Heart left ventricle (tissue), 16 donors: ENCODE measurements around the gene AFAP1. TPM values are rescaled to one million over a fixed set of nuclear protein-coding genes. Genes with fewer than 3 reads are reported as not detected.

Experiments used
- ATAC-seq, 4 donors: fragments of 200-7000 bp; cut with Tn5 transposase; one replicate each; pipeline ENCODE4 v1.9.1; 2020 to 2022; ENCODE audit warnings: moderate library complexity in 4 of 4, mild to moderate bottlenecking in 3 of 4, moderate number of reproducible peaks in 1 of 4
- DNase-seq, 5 donors: peaks; one replicate each; pipeline ENCODE4 v3.0.0-alpha.2; 2020
- H3K27ac ChIP-seq, 12 donors: fragments of 200-600 bp; sonication (generic) in 4 of 12; one replicate each; pipeline versions ENCODE4 v1.5.0 to v1.8.0; 2016 to 2022; ENCODE audit warnings: mild to moderate bottlenecking in 2 of 12
- H3K27me3 ChIP-seq, 9 donors: fragments of 200-600 bp; sonication (generic) in 2 of 9; one replicate each; pipeline versions ENCODE4 v1.5.1 to v1.8.0; 2016 to 2022; ENCODE audit warnings: mild to moderate bottlenecking in 3 of 9
- H3K36me3 ChIP-seq, 9 donors: fragments of 200-600 bp; sonication (generic) in 2 of 9; one replicate each; pipeline versions ENCODE4 v1.5.0 to v1.8.0; 2018 to 2022; ENCODE audit warnings: mild to moderate bottlenecking in 2 of 9
- H3K4me1 ChIP-seq, 12 donors: fragments of 200-600 bp; sonication (generic) in 4 of 12; one replicate each; pipeline versions ENCODE4 v1.5.0 to v1.8.0; 2016 to 2022; ENCODE audit warnings: mild to moderate bottlenecking in 3 of 12
- H3K4me3 ChIP-seq, 12 donors: fragments of 200-600 bp; sonication (generic) in 4 of 12; one replicate each; pipeline versions ENCODE4 v1.5.0 to v1.8.0; 2017 to 2022; ENCODE audit warnings: mild to moderate bottlenecking in 9 of 12, moderate library complexity in 4 of 12
- H3K9me3 ChIP-seq, 12 donors: fragments of 200-600 bp; sonication (generic) in 4 of 12; one replicate each; pipeline versions ENCODE4 v1.5.0 to v1.8.0; 2016 to 2022; ENCODE audit warnings: mild to moderate bottlenecking in 1 of 12
- POLR2A ChIP-seq, 2 donors: fragments of 450-650 bp; IDR thresholded peaks; one replicate each; pipeline ENCODE4 v1.6.1; 2017; ENCODE audit warnings: antibody characterized with exemption in 2 of 2, mild to moderate bottlenecking in 2 of 2, moderate library complexity in 2 of 2
- WGBS, 4 donors: extraction: QIAGEN DNeasy Blood & Tissue Kit in 2 of 4; methylation state at CpG; one replicate each; pipeline versions ENCODE4 v1.1.5 to v1.1.7; 2013 to 2018; 5-methylcytosine and 5-hydroxymethylcytosine counted together
- intact Hi-C, 10 donors: fragments of 100-400 bp; cut with DNase I; formaldehyde crosslinking; loops; one replicate each; pipeline versions ENCODE4 v1.11.1 to v1.14.2; 2022
- polyA plus RNA-seq, 2 donors: library from polyadenylated mRNA; stranded (reverse); fragments of 200-250 nt; gene quantifications; one replicate each; pipeline ENCODE4 v1.2.3, GENCODE V29; 2013
- total RNA-seq, 9 donors: library from RNA; depleted of rRNA in 2 of 9; stranded (reverse); fragments of >200 nt in 2 of 9; fragmentation: NEBNext Ultra II Directional in 3 of 9; extraction: Animal tissue kit (Norgen Biotek cat#: 25700) in 3 of 9; gene quantifications; one replicate each; pipeline versions ENCODE4 v1.1.0 to v1.2.4, GENCODE V29; 2016 to 2023
- TF ChIP-seq, protein P1 (sequence below), 12 donors: fragments of 200-600 bp; sonication (generic) in 4 of 12; IDR thresholded peaks; one replicate each; pipeline versions ENCODE4 v1.5.0 to v1.8.0; 2018 to 2022; ENCODE audit warnings: antibody characterized with exemption in 12 of 12, mild to moderate bottlenecking in 5 of 12
- donor health status: ischemic (EF 13 %, LVEDD 7.1; RV severe dilation, severe dysfunction).
- donor health status: healthy with polysubstance abuse.
- donor health status: DM: no; HTN: yes; CAD: no.
- donor health status: DM: no; HTN: no; CAD: no.
- donor health status: ischemic (EF 25% LVEDD 6.9; RV normal size, moderate dysfunction).
- donor health status: ischemic (EF 25% LVEDD 5.7; RV mildly dilated, moderate dysfunction).
- donor health status: healthy.
- donor health status: DM: yes; HTN: yes; CAD: no.
- donor health status: ischemic (EF 35%, LVEDD 5.7; RV mildly dilated, moderate dysfunction).
- donor health status: nonischemic (EF 11% LVEDD 7.7; RV severe dilation, severe dysfunction).
- donor health status: DM: yes; HTN: yes; CAD: no.
- donor health status: PGD.
- donor health status: ischemic (EF 29% LVEDD 5.4; RV normal size, mild dysfunction).
- donor health status: nonischemic (EF 23%, LVEDD 6.1; RV moderate dilation, normal function).

Gene AFAP1
- total and polyA plus RNA-seq, 11 donors = 2.0 to 18.0 (median 7.0) TPM

DNA sequence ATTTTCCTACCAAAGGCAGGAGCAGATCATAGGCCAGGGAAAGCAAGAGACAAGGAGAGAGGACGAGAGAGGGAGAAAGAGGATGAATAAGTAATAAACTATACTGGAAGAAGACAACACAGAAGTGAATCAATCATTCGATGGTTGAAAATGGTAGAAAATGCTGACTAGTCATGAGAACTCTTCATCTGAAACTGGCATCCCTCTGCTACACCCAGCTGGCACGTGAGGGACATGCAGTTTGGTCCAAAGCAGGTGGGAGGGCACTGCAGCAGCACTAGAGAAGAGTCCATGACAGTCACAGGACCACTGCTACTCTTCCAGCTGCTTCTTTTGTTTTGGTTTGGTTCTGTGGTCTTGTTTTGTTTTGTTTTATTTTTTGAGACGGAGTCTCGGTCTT, 74.1 kb downstream of the AFAP1 start:
- Histone ChIP-seq H3K36me3 (peaks cover 0 to 34% (median 12%) of the 10 kb centered on the region in 9 donors), H3K27ac (no peak overlapping the region), H3K27me3 (no peaks in the 10 kb centered on the region), H3K4me3 (no peak overlapping the region), H3K4me1 (peaks cover 0 to 20% (median 4%) of the 10 kb centered on the region in 12 donors), H3K9me3 (no peaks in the 10 kb centered on the region)
- WGBS, 4 donors = 96 to 98% (median 96%) methylated on average over 5 of the region's 5 CpGs
- TF ChIP-seq, protein P1, sequence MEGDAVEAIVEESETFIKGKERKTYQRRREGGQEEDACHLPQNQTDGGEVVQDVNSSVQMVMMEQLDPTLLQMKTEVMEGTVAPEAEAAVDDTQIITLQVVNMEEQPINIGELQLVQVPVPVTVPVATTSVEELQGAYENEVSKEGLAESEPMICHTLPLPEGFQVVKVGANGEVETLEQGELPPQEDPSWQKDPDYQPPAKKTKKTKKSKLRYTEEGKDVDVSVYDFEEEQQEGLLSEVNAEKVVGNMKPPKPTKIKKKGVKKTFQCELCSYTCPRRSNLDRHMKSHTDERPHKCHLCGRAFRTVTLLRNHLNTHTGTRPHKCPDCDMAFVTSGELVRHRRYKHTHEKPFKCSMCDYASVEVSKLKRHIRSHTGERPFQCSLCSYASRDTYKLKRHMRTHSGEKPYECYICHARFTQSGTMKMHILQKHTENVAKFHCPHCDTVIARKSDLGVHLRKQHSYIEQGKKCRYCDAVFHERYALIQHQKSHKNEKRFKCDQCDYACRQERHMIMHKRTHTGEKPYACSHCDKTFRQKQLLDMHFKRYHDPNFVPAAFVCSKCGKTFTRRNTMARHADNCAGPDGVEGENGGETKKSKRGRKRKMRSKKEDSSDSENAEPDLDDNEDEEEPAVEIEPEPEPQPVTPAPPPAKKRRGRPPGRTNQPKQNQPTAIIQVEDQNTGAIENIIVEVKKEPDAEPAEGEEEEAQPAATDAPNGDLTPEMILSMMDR (IDR thresholded peaks at IDR 0.05) = no peak
- no peak for TF ChIP-seq POLR2A (IDR thresholded peaks at IDR 0.05)
- ATAC-seq (no peak), DNase-seq (no peak)
- intact Hi-C loops = loop anchor here in 1 of 10 donors (10.0 kb wide), 1 partner anchor 69 kb away; the partner anchor contains the start of gene AFAP1

DNA sequence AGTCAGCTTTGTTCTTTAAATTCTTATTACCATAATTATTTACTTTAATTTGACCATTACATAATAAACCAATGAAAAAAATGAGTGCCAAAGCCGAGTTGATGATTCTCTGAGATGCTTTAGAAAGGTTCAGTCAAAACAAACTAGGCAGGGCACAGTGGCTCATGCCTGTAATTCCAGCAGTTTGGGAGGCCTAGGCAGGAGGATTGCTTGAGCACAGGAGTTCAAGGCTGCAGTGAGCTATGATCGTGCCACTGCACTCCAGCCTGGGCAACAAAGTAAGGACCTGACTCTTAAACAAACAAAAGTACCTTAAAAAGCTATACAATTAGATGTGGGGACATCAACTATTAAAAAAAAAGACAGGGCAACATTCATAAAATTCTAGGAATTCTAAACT, 75.0 kb downstream of the AFAP1 start:
- H3K36me3 ChIP-seq = peaks cover 0 to 31% (median 12%) of the 10 kb centered on the region in 9 donors
- ATAC-seq (no peak), DNase-seq (no peak)
- no peaks in the 10 kb centered on the region for H3K9me3 ChIP-seq
- 49 to 97% (median 93%) methylated on average over 2 of the region's 2 CpGs for WGBS, 4 donors
- no peaks in the 10 kb centered on the region for H3K27me3 ChIP-seq
- no peak overlapping the region for H3K4me3 ChIP-seq
- peaks cover 0 to 20% (median 4%) of the 10 kb centered on the region in 12 donors for H3K4me1 ChIP-seq
- intact Hi-C loops = loop anchor here in 1 of 10 donors (10.0 kb wide), 1 partner anchor 70 kb away; the partner anchor contains the start of gene AFAP1
- H3K27ac ChIP-seq = no peak overlapping the region
- TF ChIP-seq, protein P1 (IDR thresholded peaks at IDR 0.05) = no peak
- TF ChIP-seq POLR2A (IDR thresholded peaks at IDR 0.05) = no peak

DNA sequence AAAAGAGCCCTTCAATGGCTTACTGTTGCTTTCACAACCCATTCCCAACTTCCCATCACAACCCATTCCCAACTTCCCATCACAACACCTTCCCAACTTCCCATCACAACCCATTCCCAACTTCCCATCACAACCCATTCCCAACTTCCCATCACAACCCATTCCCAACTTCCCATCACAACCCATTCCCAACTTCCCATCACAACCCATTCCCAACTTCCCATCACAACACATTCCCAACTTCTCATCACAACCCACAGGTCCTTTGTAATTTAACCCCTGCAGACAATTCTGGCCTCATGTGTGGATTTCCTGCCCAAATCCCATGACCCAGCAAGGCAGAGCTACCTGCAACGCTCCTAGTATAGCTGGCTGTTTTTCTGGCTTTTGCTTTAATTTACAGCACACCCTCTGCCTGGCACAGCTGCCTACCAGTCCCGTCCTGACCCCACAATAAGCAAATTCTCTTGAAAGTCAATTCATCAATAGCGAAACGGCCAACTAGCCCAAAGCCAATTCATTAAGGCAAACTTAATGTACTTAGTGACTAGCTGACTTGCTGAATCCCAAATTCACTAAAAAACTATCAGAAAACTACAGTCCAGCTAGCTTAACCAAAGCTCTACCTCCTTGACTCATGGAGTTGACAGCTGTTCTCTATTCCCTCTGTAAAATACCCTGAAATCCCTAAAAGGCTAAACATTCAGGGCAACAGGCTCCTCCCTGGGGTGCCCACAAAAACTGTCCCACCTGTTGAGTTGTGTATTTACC, 75.6 kb downstream of the AFAP1 start:
- no peak for DNase-seq
- no peak overlapping the region for H3K4me3 ChIP-seq
- no peak for ATAC-seq
- intact Hi-C loops = loop anchor here in 1 of 10 donors (10.0 kb wide), 1 partner anchor 71 kb away; the partner anchor contains the start of gene AFAP1
- TF ChIP-seq, protein P1 (IDR thresholded peaks at IDR 0.05) = no peak
- no peak for TF ChIP-seq POLR2A (IDR thresholded peaks at IDR 0.05)
- 95 to 98% (median 97%) methylated on average over 4 of the region's 4 CpGs for WGBS, 4 donors
- H3K27ac ChIP-seq = no peak overlapping the region
- no peaks in the 10 kb centered on the region for H3K27me3 ChIP-seq
- no peaks in the 10 kb centered on the region for H3K9me3 ChIP-seq
- H3K4me1 ChIP-seq = peaks cover 0 to 25% (median 4%) of the 10 kb centered on the region in 12 donors
- peaks cover 0 to 27% (median 12%) of the 10 kb centered on the region in 9 donors for H3K36me3 ChIP-seq

DNA sequence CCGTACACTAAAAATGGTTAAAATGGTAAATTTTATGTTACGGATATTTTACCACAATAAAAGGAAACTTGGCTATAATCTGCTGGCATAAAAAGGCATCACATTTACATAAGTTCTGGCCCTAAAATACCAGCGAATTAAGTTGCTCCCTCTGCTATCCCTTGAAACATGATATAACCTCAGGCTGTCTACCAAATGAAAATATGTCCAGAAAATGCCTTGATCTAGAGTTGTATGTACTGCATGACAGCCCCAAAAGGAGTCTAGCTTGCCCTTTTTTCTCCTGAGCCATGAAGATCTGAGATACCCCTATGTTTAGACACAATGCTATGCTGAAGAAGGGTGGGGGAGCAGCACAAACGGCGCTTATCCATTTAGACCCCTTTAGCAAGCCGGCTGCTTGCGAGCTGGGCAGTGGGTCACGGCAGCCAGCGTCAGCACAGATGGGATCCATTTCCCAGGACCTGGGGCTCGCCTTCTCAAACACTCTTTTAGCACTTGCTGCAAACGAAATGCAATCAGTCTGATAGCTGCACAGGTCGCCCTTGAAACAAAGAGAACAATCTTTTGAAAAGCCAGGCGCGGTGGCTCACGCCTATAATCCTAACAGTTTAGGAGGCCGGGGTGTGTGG, 77.0 kb downstream of the AFAP1 start:
- TF ChIP-seq POLR2A (IDR thresholded peaks at IDR 0.05) = no peak
- intact Hi-C loops = loop anchor here in 1 of 10 donors (10.0 kb wide), 1 partner anchor 72 kb away; the partner anchor contains the start of gene AFAP1
- Histone ChIP-seq H3K36me3 (peaks cover 0 to 21% (median 5%) of the 10 kb centered on the region in 9 donors), H3K4me3 (no peak overlapping the region), H3K4me1 (peaks cover 0 to 39% (median 6%) of the 10 kb centered on the region in 12 donors), H3K27ac (peak overlapping the region in 2 of 12 donors; percentile 25 to 60), H3K9me3 (no peaks in the 10 kb centered on the region), H3K27me3 (no peaks in the 10 kb centered on the region)
- no peak for DNase-seq
- ATAC-seq = no peak
- WGBS, 4 donors = 78 to 90% (median 81%) methylated on average over 16 of the region's 16 CpGs
